Gastroesophageal sphincter (tissue), 3 donors: ENCODE data around the gene C12orf57.

Source experiments
- CTCF ChIP-seq, 4 experiments: fragments of 200-600 bp in 2 of 4; fragments of 450-650 bp in 2 of 4; sonication (generic) in 1 of 4; IDR thresholded peaks; one replicate each; pipeline ENCODE4 v1.5.1; 2017 to 2019; ENCODE audit warnings: antibody characterized with exemption in 4 of 4, mild to moderate bottlenecking in 2 of 4, moderate library complexity in 2 of 4
- EP300 ChIP-seq: sonication (generic); formaldehyde crosslinking; IDR thresholded peaks from one replicate; pipeline ENCODE4 v1.6.1; 2017; ENCODE audit warnings: antibody characterized with exemption, mild to moderate bottlenecking
- POLR2A ChIP-seq, 2 donors: fragments of 450-650 bp; IDR thresholded peaks; one replicate each; pipeline ENCODE4 v1.6.1; 2017; ENCODE audit warnings: antibody characterized with exemption in 2 of 2, mild to moderate bottlenecking in 2 of 2, moderate library complexity in 1 of 2

GRCh38 chr12:6914947-6915788 is 28.7 kb upstream of the C12orf57 start:
- TF ChIP-seq POLR2A (IDR thresholded peaks at IDR 0.05) (no peak), CTCF (IDR thresholded peaks at IDR 0.05) (no peak), EP300 (no peak)
